ENCODE results near the gene MINDY2. TPM values are rescaled to one million over a fixed set of nuclear protein-coding genes. Genes with fewer than 3 reads are reported as not detected.
"Not testable (repeated sequence)": the region's sequence is repeated elsewhere in the genome, so short reads cannot be mapped to it uniquely, and the experiment has no call there.

The MINDY2 gene
- total RNA-seq, 1 donor from 2014 or later, result 9.4 TPM

- Histone ChIP-seq H3K9me3 (ENCODE audit: control insufficient read depth in 3 of 3, low read length in 3 of 3) (no peaks in the 10 kb centered on the region), H3K4me3 (ENCODE audit: low read length in 3 of 3) (no peak overlapping the region)
Measured at GRCh38 chr15:58873267-58873666, 102.2 kb downstream of the MINDY2 start.

GRCh38 chr15:58875343-58875742 lies 104.2 kb downstream of the MINDY2 start:
- Histone ChIP-seq H3K9me3 (ENCODE audit: control insufficient read depth in 3 of 3, low read length in 3 of 3) (no peaks in the 10 kb centered on the region), H3K9ac (ENCODE audit: low read depth in 1 of 3, low read length in 3 of 3) (no peak overlapping the region), H3K27me3 (ENCODE audit: control insufficient read depth in 3 of 3, insufficient read depth in 3 of 3, low read length in 3 of 3) (no peaks in the 10 kb centered on the region), H3K36me3 (ENCODE audit: control insufficient read depth in 3 of 3, insufficient read depth in 3 of 3, low read length in 3 of 3) (peaks cover 10 to 29% (median 29%) of the 10 kb centered on the region in 3 donors), H3K4me3 (ENCODE audit: low read length in 3 of 3) (no peak overlapping the region), H3K27ac (ENCODE audit: low read depth, low read length) (no peak overlapping the region), H3K4me1 (ENCODE audit: control insufficient read depth in 3 of 3, insufficient read depth in 3 of 3, low read length in 3 of 3) (no peaks in the 10 kb centered on the region)

More at GRCh38 chr15:58873267-58873666, 102.2 kb downstream of the MINDY2 start:
- Histone ChIP-seq H3K27ac (ENCODE audit: low read depth, low read length) (no peak overlapping the region), H3K27me3 (ENCODE audit: control insufficient read depth in 3 of 3, insufficient read depth in 3 of 3, low read length in 3 of 3) (no peaks in the 10 kb centered on the region), H3K9ac (ENCODE audit: low read depth in 1 of 3, low read length in 3 of 3) (no peak overlapping the region), H3K4me1 (ENCODE audit: control insufficient read depth in 3 of 3, insufficient read depth in 3 of 3, low read length in 3 of 3) (no peaks in the 10 kb centered on the region), H3K36me3 (ENCODE audit: control insufficient read depth in 3 of 3, insufficient read depth in 3 of 3, low read length in 3 of 3) (peaks cover 4 to 11% (median 9%) of the 10 kb centered on the region in 3 donors)

DNA sequence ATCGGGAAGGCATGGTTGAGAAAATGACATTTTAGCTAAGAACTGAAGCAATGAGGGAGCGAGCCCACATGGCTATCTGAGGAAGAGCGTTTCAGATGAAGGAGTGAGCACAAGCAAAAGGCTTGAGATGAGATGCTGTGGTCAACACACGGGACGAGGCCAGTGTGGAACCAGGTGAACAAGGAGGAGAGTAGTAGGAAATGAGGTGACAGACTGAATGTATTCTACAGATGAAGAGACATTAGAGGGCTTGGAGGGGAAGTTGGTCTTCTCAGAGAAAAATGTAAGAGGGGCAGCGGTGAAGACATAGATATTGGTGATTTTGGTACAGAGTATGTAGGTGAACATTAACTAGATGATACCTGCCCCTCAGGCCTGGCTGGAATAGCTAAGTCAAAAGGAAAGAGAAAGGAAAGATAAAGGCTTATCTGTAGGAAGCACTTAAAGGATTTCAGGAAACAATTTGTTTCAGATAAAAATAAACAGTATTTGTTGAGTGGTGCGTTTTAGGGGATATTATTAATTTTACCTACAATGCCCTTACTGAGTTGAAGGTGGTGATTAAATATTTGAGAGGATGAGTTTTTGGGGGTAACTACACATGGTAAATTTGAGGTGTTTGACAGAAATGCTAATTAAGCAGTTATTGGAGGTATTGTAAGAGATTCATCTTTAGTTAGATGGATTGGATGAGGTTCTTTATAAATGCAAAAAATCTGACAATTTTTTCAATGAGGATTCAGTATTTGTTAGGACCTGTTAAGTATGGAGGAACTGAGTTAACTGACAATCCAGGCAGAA lies 105.4 kb downstream of the MINDY2 start:
- Histone ChIP-seq H3K36me3 (ENCODE audit: control insufficient read depth in 3 of 3, insufficient read depth in 3 of 3, low read length in 3 of 3) (peaks cover 17 to 38% (median 29%) of the 10 kb centered on the region in 3 donors), H3K4me1 (ENCODE audit: control insufficient read depth in 3 of 3, insufficient read depth in 3 of 3, low read length in 3 of 3) (no peaks in the 10 kb centered on the region), H3K4me3 (ENCODE audit: low read length in 3 of 3) (no peak overlapping the region)

DNA sequence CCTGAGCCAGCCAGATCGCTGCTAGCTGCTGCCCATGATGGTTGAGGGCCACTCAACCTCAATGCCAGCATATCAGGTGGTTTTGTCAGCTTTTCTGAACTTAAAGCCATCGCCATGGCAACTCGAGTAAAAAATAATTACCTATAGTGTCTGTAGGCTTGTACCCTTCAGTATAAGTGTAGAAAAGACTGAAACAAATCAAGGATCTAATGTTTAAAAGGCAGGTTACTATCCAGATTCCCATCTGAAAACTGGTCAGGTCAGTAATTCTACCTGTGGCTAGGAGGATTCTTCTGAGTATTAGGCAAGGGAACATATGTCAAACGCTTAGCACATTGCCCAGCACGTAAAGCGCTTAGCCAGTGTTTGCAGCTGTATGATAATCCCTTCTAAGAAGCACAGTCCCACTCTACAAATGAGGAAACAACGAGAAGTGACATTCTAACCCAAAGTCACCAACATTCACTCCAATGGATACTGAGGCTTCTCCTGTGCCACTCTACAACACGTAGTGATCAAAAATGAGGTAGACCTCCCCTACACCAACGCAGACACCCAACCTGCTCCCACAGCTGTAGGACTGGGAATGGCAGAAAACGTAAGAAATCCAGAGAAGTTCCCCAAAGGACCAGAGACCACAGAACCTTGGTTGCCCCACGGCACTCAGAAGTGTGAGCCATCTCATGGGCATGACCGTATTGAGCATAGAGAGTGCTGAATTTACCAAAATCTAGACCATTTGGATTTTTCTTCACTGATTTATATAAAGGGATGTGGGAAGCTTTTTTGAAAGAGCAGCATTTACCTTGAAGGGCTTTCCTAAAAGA lies 107.1 kb downstream of the MINDY2 start:
- H3K9ac ChIP-seq (ENCODE audit: low read depth in 1 of 3, low read length in 3 of 3), result no peak overlapping the region
- no peaks in the 10 kb centered on the region for H3K9me3 ChIP-seq (ENCODE audit: control insufficient read depth in 3 of 3, low read length in 3 of 3)
- H3K36me3 ChIP-seq (ENCODE audit: control insufficient read depth in 3 of 3, insufficient read depth in 3 of 3, low read length in 3 of 3), result peaks cover 27 to 51% (median 40%) of the 10 kb centered on the region in 3 donors
- no peaks in the 10 kb centered on the region for H3K27me3 ChIP-seq (ENCODE audit: control insufficient read depth in 3 of 3, insufficient read depth in 3 of 3, low read length in 3 of 3)
- no peak overlapping the region for H3K4me3 ChIP-seq (ENCODE audit: low read length in 3 of 3)
- H3K4me1 ChIP-seq (ENCODE audit: control insufficient read depth in 3 of 3, insufficient read depth in 3 of 3, low read length in 3 of 3), result no peaks in the 10 kb centered on the region
- no peak overlapping the region for H3K27ac ChIP-seq (ENCODE audit: low read depth, low read length)

More for the DNA sequence above, 105.4 kb downstream of the MINDY2 start:
- no peaks in the 10 kb centered on the region for H3K9me3 ChIP-seq (ENCODE audit: control insufficient read depth in 3 of 3, low read length in 3 of 3)
- no peak overlapping the region for H3K27ac ChIP-seq (ENCODE audit: low read depth, low read length)
- no peaks in the 10 kb centered on the region for H3K27me3 ChIP-seq (ENCODE audit: control insufficient read depth in 3 of 3, insufficient read depth in 3 of 3, low read length in 3 of 3)
- no peak overlapping the region for H3K9ac ChIP-seq (ENCODE audit: low read depth in 1 of 3, low read length in 3 of 3)

- Histone ChIP-seq H3K9ac (ENCODE audit: low read depth in 1 of 3, low read length in 3 of 3) (no peak overlapping the region), H3K4me1 (ENCODE audit: control insufficient read depth in 3 of 3, insufficient read depth in 3 of 3, low read length in 3 of 3) (no peaks in the 10 kb centered on the region), H3K27ac (ENCODE audit: low read depth, low read length) (no peak overlapping the region), H3K27me3 (ENCODE audit: control insufficient read depth in 3 of 3, insufficient read depth in 3 of 3, low read length in 3 of 3) (no peaks in the 10 kb centered on the region), H3K9me3 (ENCODE audit: control insufficient read depth in 3 of 3, low read length in 3 of 3) (no peaks in the 10 kb centered on the region), H3K4me3 (ENCODE audit: low read length in 3 of 3) (no peak overlapping the region), H3K36me3 (ENCODE audit: control insufficient read depth in 3 of 3, insufficient read depth in 3 of 3, low read length in 3 of 3) (peaks cover 38 to 70% (median 58%) of the 10 kb centered on the region in 3 donors)
Measured at GRCh38 chr15:58880320-58880719, 109.2 kb downstream of the MINDY2 start.

DNA sequence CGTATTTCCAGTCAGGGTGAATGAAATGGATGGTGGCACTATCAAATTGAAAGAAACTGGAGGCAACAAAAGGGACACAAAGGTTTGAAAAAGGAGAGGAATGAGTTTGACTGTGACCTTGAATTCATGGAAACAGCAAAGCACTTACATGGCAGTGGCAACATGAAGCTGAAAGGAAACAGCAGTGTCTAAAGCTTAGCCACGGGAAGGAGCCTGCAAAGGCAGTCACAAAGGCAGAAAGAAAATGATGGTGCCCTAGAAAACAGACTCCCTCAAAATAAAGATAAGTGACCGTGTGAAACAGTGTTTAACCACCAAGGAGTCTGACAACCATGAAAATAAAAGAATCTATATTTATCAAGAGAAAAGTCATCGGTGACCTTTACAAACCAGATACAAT lies 111.1 kb downstream of the MINDY2 start:
- Histone ChIP-seq H3K27ac (ENCODE audit: low read depth, low read length) (no peak overlapping the region), H3K4me1 (ENCODE audit: control insufficient read depth in 3 of 3, insufficient read depth in 3 of 3, low read length in 3 of 3) (no peaks in the 10 kb centered on the region), H3K9me3 (ENCODE audit: control insufficient read depth in 3 of 3, low read length in 3 of 3) (no peaks in the 10 kb centered on the region), H3K36me3 (ENCODE audit: control insufficient read depth in 3 of 3, insufficient read depth in 3 of 3, low read length in 3 of 3) (peaks cover 46 to 77% (median 73%) of the 10 kb centered on the region in 3 donors), H3K4me3 (ENCODE audit: low read length in 3 of 3) (no peak overlapping the region), H3K9ac (ENCODE audit: low read depth in 1 of 3, low read length in 3 of 3) (no peak overlapping the region), H3K27me3 (ENCODE audit: control insufficient read depth in 3 of 3, insufficient read depth in 3 of 3, low read length in 3 of 3) (no peaks in the 10 kb centered on the region)

- not testable (repeated sequence) for H3K9ac ChIP-seq (ENCODE audit: low read depth in 1 of 3, low read length in 3 of 3); H3K9me3 ChIP-seq (ENCODE audit: control insufficient read depth in 3 of 3, low read length in 3 of 3); H3K27ac ChIP-seq (ENCODE audit: low read depth, low read length); H3K4me1 ChIP-seq (ENCODE audit: control insufficient read depth in 3 of 3, insufficient read depth in 3 of 3, low read length in 3 of 3); H3K27me3 ChIP-seq (ENCODE audit: control insufficient read depth in 3 of 3, insufficient read depth in 3 of 3, low read length in 3 of 3); H3K4me3 ChIP-seq (ENCODE audit: low read length in 3 of 3)
- H3K36me3 ChIP-seq (ENCODE audit: control insufficient read depth in 3 of 3, insufficient read depth in 3 of 3, low read length in 3 of 3), result peaks cover 49 to 84% (median 77%) of the 10 kb centered on the region in 3 donors
Measured at GRCh38 chr15:58883926-58884325, 112.8 kb downstream of the MINDY2 start.

- no peaks in the 10 kb centered on the region for H3K4me1 ChIP-seq (ENCODE audit: control insufficient read depth in 3 of 3, insufficient read depth in 3 of 3, low read length in 3 of 3)
Measured at GRCh38 chr15:58886921-58887320, 115.8 kb downstream of the MINDY2 start.

DNA sequence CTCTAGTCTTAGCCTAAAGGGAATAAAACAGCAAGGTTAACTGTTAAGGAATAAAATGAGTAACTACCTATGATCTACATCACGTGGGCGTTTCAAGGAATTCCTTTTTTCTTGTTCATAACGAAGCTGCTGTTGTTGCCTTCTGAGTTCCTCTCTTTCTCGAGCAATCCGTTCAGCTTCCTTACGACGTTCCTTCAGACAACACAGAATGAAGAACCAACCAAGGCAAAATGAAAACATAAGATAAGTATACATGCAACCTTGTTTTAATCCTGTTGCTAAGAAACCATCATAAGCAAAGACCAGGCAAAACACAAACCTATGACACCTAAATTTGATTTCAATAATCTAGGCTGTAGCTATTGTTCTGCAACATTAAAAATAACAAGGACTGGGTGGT lies 118.3 kb downstream of the MINDY2 start:
- H3K9me3 ChIP-seq (ENCODE audit: control insufficient read depth in 3 of 3, low read length in 3 of 3), result no peaks in the 10 kb centered on the region
- H3K27me3 ChIP-seq (ENCODE audit: control insufficient read depth in 3 of 3, insufficient read depth in 3 of 3, low read length in 3 of 3), result no peaks in the 10 kb centered on the region
- H3K9ac ChIP-seq (ENCODE audit: low read depth in 1 of 3, low read length in 3 of 3), result no peak overlapping the region
- H3K36me3 ChIP-seq (ENCODE audit: control insufficient read depth in 3 of 3, insufficient read depth in 3 of 3, low read length in 3 of 3), result peaks cover 52 to 91% (median 86%) of the 10 kb centered on the region in 3 donors
- no peak overlapping the region for H3K27ac ChIP-seq (ENCODE audit: low read depth, low read length)
- no peaks in the 10 kb centered on the region for H3K4me1 ChIP-seq (ENCODE audit: control insufficient read depth in 3 of 3, insufficient read depth in 3 of 3, low read length in 3 of 3)
- H3K4me3 ChIP-seq (ENCODE audit: low read length in 3 of 3), result no peak overlapping the region

More at GRCh38 chr15:58886921-58887320, 115.8 kb downstream of the MINDY2 start:
- Histone ChIP-seq H3K4me3 (ENCODE audit: low read length in 3 of 3) (no peak overlapping the region), H3K9ac (ENCODE audit: low read depth in 1 of 3, low read length in 3 of 3) (no peak overlapping the region), H3K9me3 (ENCODE audit: control insufficient read depth in 3 of 3, low read length in 3 of 3) (no peaks in the 10 kb centered on the region), H3K27ac (ENCODE audit: low read depth, low read length) (no peak overlapping the region), H3K36me3 (ENCODE audit: control insufficient read depth in 3 of 3, insufficient read depth in 3 of 3, low read length in 3 of 3) (peaks cover 58 to 91% (median 90%) of the 10 kb centered on the region in 3 donors), H3K27me3 (ENCODE audit: control insufficient read depth in 3 of 3, insufficient read depth in 3 of 3, low read length in 3 of 3) (no peaks in the 10 kb centered on the region)
